ENCODE results near the gene HMOX1.
"Not testable (repeated sequence)": the region's sequence is repeated elsewhere in the genome, so short reads cannot be mapped to it uniquely, and the experiment has no call there.

Gene HMOX1

GRCh38 chr22:35363566-35364086 lies 17.3 kb upstream of the HMOX1 start:
- Histone ChIP-seq H3K79me2 (ENCODE audit: low read length) (no peaks in the 10 kb centered on the region), H3K4me3 (ENCODE audit: low read length) (no peak overlapping the region), H3K36me3 (replicated peaks; ENCODE audit: insufficient read depth, low read length) (no peaks in the 10 kb centered on the region), H3K9me3 (replicated peaks; ENCODE audit: insufficient read depth, low read length) (no peaks in the 10 kb centered on the region), H3K9me2 (replicated peaks; ENCODE audit: insufficient read depth, low read length) (no peaks in the 10 kb centered on the region), H3F3A (ENCODE audit: insufficient read depth, low read length) (peaks cover 10% of the 10 kb centered on the region), H3K9ac (ENCODE audit: low read length) (no peak overlapping the region), H3K27me3 (replicated peaks; ENCODE audit: insufficient read depth, low read length) (no peaks in the 10 kb centered on the region), H3K27ac (ENCODE audit: low read length) (peak overlapping the region; percentile 73; the same call in 1 of the 2 replicates), H3K4me1 (ENCODE audit: low read length) (peaks cover 8% of the 10 kb centered on the region; the same call in 1 of the 2 replicates), H4K20me1 (ENCODE audit: insufficient read depth, low read length) (no peaks in the 10 kb centered on the region), H2AFZ (ENCODE audit: low read length) (no peak overlapping the region), H3K4me2 (ENCODE audit: low read depth, low read length) (peak overlapping the region; percentile 63; the same call in 1 of the 2 replicates)
- TF ChIP-seq, protein P1, sequence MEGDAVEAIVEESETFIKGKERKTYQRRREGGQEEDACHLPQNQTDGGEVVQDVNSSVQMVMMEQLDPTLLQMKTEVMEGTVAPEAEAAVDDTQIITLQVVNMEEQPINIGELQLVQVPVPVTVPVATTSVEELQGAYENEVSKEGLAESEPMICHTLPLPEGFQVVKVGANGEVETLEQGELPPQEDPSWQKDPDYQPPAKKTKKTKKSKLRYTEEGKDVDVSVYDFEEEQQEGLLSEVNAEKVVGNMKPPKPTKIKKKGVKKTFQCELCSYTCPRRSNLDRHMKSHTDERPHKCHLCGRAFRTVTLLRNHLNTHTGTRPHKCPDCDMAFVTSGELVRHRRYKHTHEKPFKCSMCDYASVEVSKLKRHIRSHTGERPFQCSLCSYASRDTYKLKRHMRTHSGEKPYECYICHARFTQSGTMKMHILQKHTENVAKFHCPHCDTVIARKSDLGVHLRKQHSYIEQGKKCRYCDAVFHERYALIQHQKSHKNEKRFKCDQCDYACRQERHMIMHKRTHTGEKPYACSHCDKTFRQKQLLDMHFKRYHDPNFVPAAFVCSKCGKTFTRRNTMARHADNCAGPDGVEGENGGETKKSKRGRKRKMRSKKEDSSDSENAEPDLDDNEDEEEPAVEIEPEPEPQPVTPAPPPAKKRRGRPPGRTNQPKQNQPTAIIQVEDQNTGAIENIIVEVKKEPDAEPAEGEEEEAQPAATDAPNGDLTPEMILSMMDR (IDR thresholded peaks at IDR 0.05; ENCODE audit: low read length), result no peak
- TF ChIP-seq EZH2 (optimal IDR thresholded peaks at IDR 0.05; ENCODE audit: low read depth, low read length), result no peak
- no peak for DNase-seq

DNA sequence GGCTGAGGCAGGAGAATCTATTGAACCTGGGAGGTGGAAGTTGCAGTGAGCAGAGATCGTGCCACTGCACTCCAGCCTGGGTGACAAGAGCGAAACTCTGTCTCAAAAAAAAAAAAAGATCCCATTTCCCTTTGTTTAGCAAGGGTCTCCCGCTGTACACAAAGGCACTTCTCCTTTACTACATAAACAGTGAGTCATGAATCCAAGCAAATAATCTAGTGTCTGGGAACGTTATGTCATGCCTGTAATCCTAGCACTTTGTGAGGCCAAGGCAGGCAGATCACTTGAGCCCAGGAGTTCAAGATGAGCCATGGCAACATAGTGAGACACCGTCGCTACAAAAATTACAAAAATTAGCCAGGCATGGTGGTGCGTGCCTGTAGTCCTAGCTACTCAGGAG lies 16.7 kb upstream of the HMOX1 start:
- H3K36me3 ChIP-seq (replicated peaks; ENCODE audit: insufficient read depth, low read length); H3K9me3 ChIP-seq (replicated peaks; ENCODE audit: insufficient read depth, low read length); H3K27me3 ChIP-seq (replicated peaks; ENCODE audit: insufficient read depth, low read length); H3K4me1 ChIP-seq (ENCODE audit: low read length); H3K4me2 ChIP-seq (ENCODE audit: low read depth, low read length); H3K4me3 ChIP-seq (ENCODE audit: low read length); H3K9me2 ChIP-seq (replicated peaks; ENCODE audit: insufficient read depth, low read length); H3K9ac ChIP-seq (ENCODE audit: low read length); H3K27ac ChIP-seq (ENCODE audit: low read length); H3K79me2 ChIP-seq (ENCODE audit: low read length); DNase-seq; H4K20me1 ChIP-seq (ENCODE audit: insufficient read depth, low read length); H2AFZ ChIP-seq (ENCODE audit: low read length): not testable (repeated sequence)
- peaks cover 10% of the 10 kb centered on the region for H3F3A ChIP-seq (ENCODE audit: insufficient read depth, low read length)

DNA sequence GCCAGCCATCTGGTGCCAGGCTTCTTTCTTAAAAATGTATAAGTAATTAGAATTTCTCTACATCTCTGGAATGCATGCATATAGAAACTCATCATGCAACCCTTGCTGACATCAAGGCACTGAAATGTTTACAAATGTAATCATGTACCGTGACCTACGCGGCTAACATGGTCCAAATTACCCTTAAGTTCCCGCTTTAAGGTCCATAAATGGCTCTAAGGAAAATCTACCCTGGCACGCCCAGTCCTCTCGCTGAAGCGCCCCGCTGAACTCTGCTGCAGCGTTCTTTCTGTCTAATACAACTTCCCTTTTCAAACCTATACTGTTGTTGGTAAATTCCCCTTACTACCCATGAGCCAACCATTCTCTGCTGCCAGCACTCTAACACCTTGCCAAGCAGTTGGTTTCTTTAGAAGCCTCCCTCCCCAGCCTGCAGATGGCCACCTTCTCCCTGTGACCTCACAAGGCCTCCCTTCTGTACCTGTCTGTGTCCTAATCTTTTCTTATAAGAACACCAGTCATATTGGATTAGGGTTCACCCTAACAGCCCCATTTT lies 13.5 kb upstream of the HMOX1 start:
- H3K9ac ChIP-seq (ENCODE audit: low read length), result no peak overlapping the region
- no peak for DNase-seq
- H3K4me2 ChIP-seq (ENCODE audit: low read depth, low read length), result no peak overlapping the region

DNA sequence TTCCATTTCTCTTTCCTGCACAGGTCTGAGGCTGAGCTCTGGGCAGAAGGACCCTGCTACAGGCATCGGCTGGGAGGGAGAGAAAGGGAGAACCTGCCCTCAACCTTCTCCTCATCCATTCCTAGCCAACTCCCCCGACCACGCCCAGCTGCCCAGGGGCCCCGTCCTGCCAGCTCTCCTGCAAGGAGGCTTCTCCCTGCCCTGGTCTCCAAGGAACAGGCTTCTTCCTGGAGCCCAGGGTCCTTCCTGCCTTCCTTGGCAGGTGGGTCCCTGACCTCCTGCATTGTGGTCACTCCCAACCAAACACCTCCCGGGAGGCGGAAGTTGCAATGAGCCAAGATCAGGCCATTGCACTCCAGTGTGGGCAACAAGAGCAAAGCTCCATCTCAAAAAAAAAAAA lies 12.5 kb upstream of the HMOX1 start:
- no peaks in the 10 kb centered on the region for H3K27me3 ChIP-seq (replicated peaks; ENCODE audit: insufficient read depth, low read length)
- H2AFZ ChIP-seq (ENCODE audit: low read length), result no peak overlapping the region
- peaks cover 8% of the 10 kb centered on the region for H3K4me1 ChIP-seq (ENCODE audit: low read length)
- H3K36me3 ChIP-seq (replicated peaks; ENCODE audit: insufficient read depth, low read length), result no peaks in the 10 kb centered on the region
- no peak overlapping the region for H3K9ac ChIP-seq (ENCODE audit: low read length)
- TF ChIP-seq EZH2phosphoT487 (IDR thresholded peaks at IDR 0.05; ENCODE audit: low read length) (no peak), EZH2 (optimal IDR thresholded peaks at IDR 0.05; ENCODE audit: low read depth, low read length) (no peak)
- no peak overlapping the region for H3K4me3 ChIP-seq (ENCODE audit: low read length)
- no peak overlapping the region for H3K27ac ChIP-seq (ENCODE audit: low read length)
- peaks cover 7% of the 10 kb centered on the region; the same call in 1 of the 2 replicates for H3F3A ChIP-seq (ENCODE audit: insufficient read depth, low read length)
- no peaks in the 10 kb centered on the region for H3K79me2 ChIP-seq (ENCODE audit: low read length)
- no peak for DNase-seq
- no peaks in the 10 kb centered on the region for H3K9me2 ChIP-seq (replicated peaks; ENCODE audit: insufficient read depth, low read length)
- H4K20me1 ChIP-seq (ENCODE audit: insufficient read depth, low read length), result no peaks in the 10 kb centered on the region
- H3K9me3 ChIP-seq (replicated peaks; ENCODE audit: insufficient read depth, low read length), result no peaks in the 10 kb centered on the region
- H3K4me2 ChIP-seq (ENCODE audit: low read depth, low read length), result no peak overlapping the region

More for the DNA sequence above, 13.5 kb upstream of the HMOX1 start:
- Histone ChIP-seq H3K79me2 (ENCODE audit: low read length) (no peaks in the 10 kb centered on the region), H3K9me3 (replicated peaks; ENCODE audit: insufficient read depth, low read length) (no peaks in the 10 kb centered on the region), H3K4me1 (ENCODE audit: low read length) (peaks cover 12% of the 10 kb centered on the region), H4K20me1 (ENCODE audit: insufficient read depth, low read length) (no peaks in the 10 kb centered on the region), H3K36me3 (replicated peaks; ENCODE audit: insufficient read depth, low read length) (no peaks in the 10 kb centered on the region), H3K4me3 (ENCODE audit: low read length) (no peak overlapping the region), H3K9me2 (replicated peaks; ENCODE audit: insufficient read depth, low read length) (no peaks in the 10 kb centered on the region), H3K27ac (ENCODE audit: low read length) (no peak overlapping the region), H3F3A (ENCODE audit: insufficient read depth, low read length) (peaks cover 13% of the 10 kb centered on the region), H2AFZ (ENCODE audit: low read length) (no peak overlapping the region), H3K27me3 (replicated peaks; ENCODE audit: insufficient read depth, low read length) (no peaks in the 10 kb centered on the region)
- TF ChIP-seq EZH2 (optimal IDR thresholded peaks at IDR 0.05; ENCODE audit: low read depth, low read length) (no peak), EZH2phosphoT487 (IDR thresholded peaks at IDR 0.05; ENCODE audit: low read length) (no peak)
- TF ChIP-seq, protein P1 (IDR thresholded peaks at IDR 0.05; ENCODE audit: low read length), result 0 out of 2 replicates have a peak, but pooled peaks have one; percentile 17

Data from MM.1S (cell line).